Neural cell (in vitro differentiated cells): Measurements from ENCODE around the gene CHRM3. TPM values are rescaled to one million over a fixed set of nuclear protein-coding genes. Genes with fewer than 3 reads are reported as not detected.

Source experiments
- H2AFZ ChIP-seq: fragments of 200-600, 300-800 bp; sonication (generic), shearing (Covaris generic); 2 replicates; pipeline ENCODE4 v1.6.0; 2014; ENCODE audit warnings: low read depth, mild to moderate bottlenecking, antibody characterized with exemption, low read length, moderate library complexity
- H3F3A ChIP-seq: fragments of 200-600 bp; shearing (Covaris generic); 2 replicates; pipeline ENCODE4 v1.6.1; 2016; ENCODE audit warnings: mild to moderate bottlenecking, moderate library complexity, mixed read lengths, antibody characterized with exemption, low read length; ENCODE audit not compliant: insufficient read depth, poor library complexity, severe bottlenecking
- H3K27ac ChIP-seq: fragments of 200-600, 300-800 bp; sonication (generic), shearing (Covaris generic); 2 replicates; pipeline ENCODE4 v1.5.1; 2014; ENCODE audit warnings: mild to moderate bottlenecking, low read length, moderate library complexity
- H3K27me3 ChIP-seq: fragments of 300-800, 200-600 bp; sonication (generic), shearing (Covaris generic); 2 replicates; pipeline ENCODE4 v1.6.0; 2014; ENCODE audit warnings: mild to moderate bottlenecking, low read depth, low read length, moderate library complexity; ENCODE audit not compliant: insufficient read depth
- H3K36me3 ChIP-seq: fragments of 300-800, 200-600 bp; sonication (generic), shearing (Covaris generic); 2 replicates; pipeline ENCODE4 v1.5.1; 2014; ENCODE audit warnings: mild to moderate bottlenecking, antibody characterized with exemption, low read length, moderate library complexity; ENCODE audit not compliant: insufficient read depth
- H3K4me2 ChIP-seq: fragments of 300-800, 200-600 bp; sonication (generic), shearing (Covaris generic); 2 replicates; pipeline ENCODE4 v1.6.0; 2014; ENCODE audit warnings: mild to moderate bottlenecking, low read length
- H3K4me3 ChIP-seq: fragments of 300-800, 200-600 bp; sonication (generic), shearing (Covaris generic); 2 replicates; pipeline ENCODE4 v1.5.1; 2014; ENCODE audit warnings: mild to moderate bottlenecking, low read length, moderate library complexity
- H3K79me2 ChIP-seq: fragments of 200-600 bp; shearing (Covaris generic); replicated peaks from 2 replicates; pipeline ENCODE4 v1.6.0; 2014; ENCODE audit warnings: mild to moderate bottlenecking, low read length, moderate library complexity; ENCODE audit not compliant: insufficient read depth
- H3K9ac ChIP-seq: fragments of 300-800, 200-600 bp; sonication (generic), shearing (Covaris generic); 2 replicates; pipeline ENCODE4 v1.6.1; 2016; ENCODE audit warnings: mild to moderate bottlenecking, low read length, mixed read lengths
- H3K9me2 ChIP-seq: fragments of 200-600 bp; shearing (Covaris generic); 2 replicates; pipeline ENCODE4 v1.6.1; 2016; ENCODE audit warnings: mild to moderate bottlenecking, low read length, mixed read lengths; ENCODE audit not compliant: insufficient read depth
- H3K9me3 ChIP-seq: fragments of 200-600, 300-800 bp; sonication (generic), shearing (Covaris generic); 2 replicates; pipeline ENCODE4 v1.6.1; 2016; ENCODE audit warnings: mild to moderate bottlenecking, mixed run types, low read length, moderate library complexity, mixed read lengths
- H4K20me1 ChIP-seq: fragments of 200-600 bp; shearing (Covaris generic); 2 replicates; pipeline ENCODE4 v1.6.1; 2016; ENCODE audit warnings: mild to moderate bottlenecking, mixed run types; ENCODE audit not compliant: insufficient read depth
- EP300 ChIP-seq: fragments of 450-650 bp; conservative IDR thresholded peaks from 2 replicates; pipeline ENCODE4 v1.6.1; 2014; ENCODE audit warnings: antibody characterized with exemption, mild to moderate bottlenecking, moderate library complexity; ENCODE audit not compliant: poor library complexity, severe bottlenecking
- EZH2 ChIP-seq: fragments of 200-600, 300-800 bp; shearing (Covaris generic), sonication (generic); IDR thresholded peaks from 2 replicates; pipeline ENCODE4 v1.6.1; 2014; ENCODE audit warnings: antibody characterized with exemption, low read length, borderline replicate concordance, mild to moderate bottlenecking; ENCODE audit not compliant: insufficient read depth, poor library complexity, severe bottlenecking
- MXI1 ChIP-seq: fragments of 450-650 bp; conservative IDR thresholded peaks from 2 replicates; pipeline ENCODE4 v1.6.1; 2014; ENCODE audit warnings: antibody characterized with exemption, mild to moderate bottlenecking; ENCODE audit not compliant: poor library complexity, severe bottlenecking
- POLR2AphosphoS5 ChIP-seq: IDR thresholded peaks from 2 replicates; pipeline ENCODE4 v1.6.1; 2012
- RAD21 ChIP-seq: fragments of 450-650 bp; conservative IDR thresholded peaks from 2 replicates; pipeline ENCODE4 v1.6.1; 2014; ENCODE audit warnings: antibody characterized with exemption, mild to moderate bottlenecking, moderate library complexity
- SMC3 ChIP-seq: fragments of 450-650 bp; conservative IDR thresholded peaks from 2 replicates; pipeline ENCODE4 v1.6.1; 2014; ENCODE audit warnings: antibody characterized with exemption, mild to moderate bottlenecking, moderate library complexity; ENCODE audit not compliant: poor library complexity
- TAF1 ChIP-seq: IDR thresholded peaks from 2 replicates; pipeline ENCODE4 v1.6.1; 2012; ENCODE audit warnings: low read depth
- polyA plus RNA-seq: library from polyadenylated mRNA; depleted of rRNA; stranded (reverse); fragments of >200 nt; gene quantifications from 2 replicates; pipeline ENCODE4 v1.2.3, GENCODE V29; 2014
- TF ChIP-seq, protein P1 (sequence below): fragments of 450-650 bp; IDR thresholded peaks from 2 replicates; pipeline ENCODE4 v1.5.1; 2014; ENCODE audit warnings: antibody characterized with exemption, mild to moderate bottlenecking, moderate library complexity; ENCODE audit not compliant: poor library complexity, severe bottlenecking
- TF ChIP-seq, protein P2 (sequence below): IDR thresholded peaks from 2 replicates; pipeline ENCODE4 v1.6.1; 2012; ENCODE audit warnings: borderline replicate concordance

CHRM3 gene
- polyA plus RNA-seq, 1 donor from 2014 or later, result 0.16 TPM

DNA sequence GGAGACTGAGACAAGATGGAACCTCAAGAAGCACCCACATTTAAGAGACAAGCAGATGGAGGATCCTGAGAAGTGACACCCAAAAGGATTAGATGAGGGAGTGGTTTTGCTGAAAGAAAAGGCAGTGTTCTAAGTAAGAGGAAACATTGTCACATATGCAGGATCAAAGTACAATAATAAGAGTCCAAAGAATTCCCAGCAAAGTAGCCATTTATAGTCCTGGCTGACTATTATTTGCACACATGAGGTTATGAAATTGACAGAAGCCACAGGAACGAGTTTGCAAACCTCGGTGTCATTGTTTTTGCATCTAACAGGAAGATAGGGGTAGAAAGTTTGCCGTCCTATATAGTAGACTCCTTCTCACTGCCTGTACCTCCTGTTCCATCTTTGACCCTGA, 41.3 kb downstream of the CHRM3 start:
- Histone ChIP-seq H3F3A (no peaks in the 10 kb centered on the region), H3K79me2 (no peaks in the 10 kb centered on the region), H3K9ac (no peak overlapping the region), H3K27ac (no peak overlapping the region), H3K9me3 (no peaks in the 10 kb centered on the region), H3K4me3 (no peak overlapping the region), H2AFZ (no peak overlapping the region), H3K27me3 (no peaks in the 10 kb centered on the region), H4K20me1 (no peaks in the 10 kb centered on the region), H3K36me3 (no peaks in the 10 kb centered on the region), H3K4me2 (no peak overlapping the region), H3K9me2 (no peaks in the 10 kb centered on the region)
- TF ChIP-seq, protein P1, sequence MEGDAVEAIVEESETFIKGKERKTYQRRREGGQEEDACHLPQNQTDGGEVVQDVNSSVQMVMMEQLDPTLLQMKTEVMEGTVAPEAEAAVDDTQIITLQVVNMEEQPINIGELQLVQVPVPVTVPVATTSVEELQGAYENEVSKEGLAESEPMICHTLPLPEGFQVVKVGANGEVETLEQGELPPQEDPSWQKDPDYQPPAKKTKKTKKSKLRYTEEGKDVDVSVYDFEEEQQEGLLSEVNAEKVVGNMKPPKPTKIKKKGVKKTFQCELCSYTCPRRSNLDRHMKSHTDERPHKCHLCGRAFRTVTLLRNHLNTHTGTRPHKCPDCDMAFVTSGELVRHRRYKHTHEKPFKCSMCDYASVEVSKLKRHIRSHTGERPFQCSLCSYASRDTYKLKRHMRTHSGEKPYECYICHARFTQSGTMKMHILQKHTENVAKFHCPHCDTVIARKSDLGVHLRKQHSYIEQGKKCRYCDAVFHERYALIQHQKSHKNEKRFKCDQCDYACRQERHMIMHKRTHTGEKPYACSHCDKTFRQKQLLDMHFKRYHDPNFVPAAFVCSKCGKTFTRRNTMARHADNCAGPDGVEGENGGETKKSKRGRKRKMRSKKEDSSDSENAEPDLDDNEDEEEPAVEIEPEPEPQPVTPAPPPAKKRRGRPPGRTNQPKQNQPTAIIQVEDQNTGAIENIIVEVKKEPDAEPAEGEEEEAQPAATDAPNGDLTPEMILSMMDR, result no peak
- TF ChIP-seq TAF1 (no peak), RAD21 (no peak), EZH2 (no peak)

DNA sequence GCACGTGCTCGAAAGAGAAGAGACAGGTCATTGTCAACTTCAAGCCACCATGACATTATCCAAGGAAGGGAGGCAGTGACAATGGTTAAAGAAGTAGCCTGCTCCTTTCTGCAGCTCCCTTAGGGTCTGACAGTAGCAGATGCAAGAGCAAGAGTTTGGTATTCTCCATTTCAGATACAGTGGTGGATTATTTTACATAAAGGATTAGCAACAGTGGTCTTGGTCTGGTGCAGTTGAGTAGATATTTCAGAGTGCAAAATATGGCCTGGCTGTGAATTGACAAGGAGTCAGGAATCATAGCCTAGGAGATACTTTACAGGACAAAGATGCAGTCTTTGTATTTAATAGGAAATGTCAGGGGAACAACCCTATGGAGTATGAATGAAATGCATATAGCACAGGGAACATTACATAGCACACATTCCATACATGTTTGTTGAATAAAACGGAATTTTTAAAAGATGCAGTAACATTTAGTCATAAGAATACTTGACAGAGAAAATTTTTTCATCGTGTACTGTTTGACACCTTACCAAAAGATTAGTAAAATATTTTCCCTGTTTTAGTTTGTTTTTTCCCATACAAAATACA, 41.8 kb downstream of the CHRM3 start:
- H4K20me1 ChIP-seq, result no peaks in the 10 kb centered on the region
- H3K27me3 ChIP-seq, result no peaks in the 10 kb centered on the region
- H3K36me3 ChIP-seq, result no peaks in the 10 kb centered on the region
- no peaks in the 10 kb centered on the region for H3K9me2 ChIP-seq
- no peak overlapping the region for H3K4me3 ChIP-seq
- H3K27ac ChIP-seq, result no peak overlapping the region
- no peak overlapping the region for H3K4me2 ChIP-seq
- H3K79me2 ChIP-seq, result no peaks in the 10 kb centered on the region
- no peaks in the 10 kb centered on the region for H3K9me3 ChIP-seq
- TF ChIP-seq POLR2AphosphoS5 (no peak), TAF1 (no peak), SMC3 (no peak), EP300 (no peak), RAD21 (no peak), EZH2 (no peak), MXI1 (no peak)
- TF ChIP-seq, protein P1, result no peak
- TF ChIP-seq, protein P2, sequence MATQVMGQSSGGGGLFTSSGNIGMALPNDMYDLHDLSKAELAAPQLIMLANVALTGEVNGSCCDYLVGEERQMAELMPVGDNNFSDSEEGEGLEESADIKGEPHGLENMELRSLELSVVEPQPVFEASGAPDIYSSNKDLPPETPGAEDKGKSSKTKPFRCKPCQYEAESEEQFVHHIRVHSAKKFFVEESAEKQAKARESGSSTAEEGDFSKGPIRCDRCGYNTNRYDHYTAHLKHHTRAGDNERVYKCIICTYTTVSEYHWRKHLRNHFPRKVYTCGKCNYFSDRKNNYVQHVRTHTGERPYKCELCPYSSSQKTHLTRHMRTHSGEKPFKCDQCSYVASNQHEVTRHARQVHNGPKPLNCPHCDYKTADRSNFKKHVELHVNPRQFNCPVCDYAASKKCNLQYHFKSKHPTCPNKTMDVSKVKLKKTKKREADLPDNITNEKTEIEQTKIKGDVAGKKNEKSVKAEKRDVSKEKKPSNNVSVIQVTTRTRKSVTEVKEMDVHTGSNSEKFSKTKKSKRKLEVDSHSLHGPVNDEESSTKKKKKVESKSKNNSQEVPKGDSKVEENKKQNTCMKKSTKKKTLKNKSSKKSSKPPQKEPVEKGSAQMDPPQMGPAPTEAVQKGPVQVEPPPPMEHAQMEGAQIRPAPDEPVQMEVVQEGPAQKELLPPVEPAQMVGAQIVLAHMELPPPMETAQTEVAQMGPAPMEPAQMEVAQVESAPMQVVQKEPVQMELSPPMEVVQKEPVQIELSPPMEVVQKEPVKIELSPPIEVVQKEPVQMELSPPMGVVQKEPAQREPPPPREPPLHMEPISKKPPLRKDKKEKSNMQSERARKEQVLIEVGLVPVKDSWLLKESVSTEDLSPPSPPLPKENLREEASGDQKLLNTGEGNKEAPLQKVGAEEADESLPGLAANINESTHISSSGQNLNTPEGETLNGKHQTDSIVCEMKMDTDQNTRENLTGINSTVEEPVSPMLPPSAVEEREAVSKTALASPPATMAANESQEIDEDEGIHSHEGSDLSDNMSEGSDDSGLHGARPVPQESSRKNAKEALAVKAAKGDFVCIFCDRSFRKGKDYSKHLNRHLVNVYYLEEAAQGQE, result no peak
- H3K9ac ChIP-seq, result no peak overlapping the region
- no peaks in the 10 kb centered on the region for H3F3A ChIP-seq
- H2AFZ ChIP-seq, result no peak overlapping the region
